NT2/D1 (cell line): ENCODE data around the gene GXYLT1.

Source experiments
- SUZ12 ChIP-seq: IDR thresholded peaks from 2 replicates; pipeline ENCODE4 v1.6.1; 2011; ENCODE audit not compliant: insufficient read length, insufficient read depth; ENCODE audit errors: extremely low read depth
- YY1 ChIP-seq: IDR thresholded peaks from 2 replicates; pipeline ENCODE4 v1.6.1; 2011; ENCODE audit not compliant: insufficient read length, insufficient read depth
- ZNF274 ChIP-seq: IDR thresholded peaks from 2 replicates; pipeline ENCODE4 v1.6.1; 2011; ENCODE audit warnings: mild to moderate bottlenecking, low read depth, low read length

GRCh38 chr12:42090899-42091298 is 53.8 kb downstream of the GXYLT1 start:
- TF ChIP-seq ZNF274 (no peak), SUZ12 (no peak), YY1 (no peak)
